OCI-LY7 (cell line): ENCODE data around the gene PCDH18. TPM values are rescaled to one million over a fixed set of nuclear protein-coding genes. Genes with fewer than 3 reads are reported as not detected.

Source experiments
- BruUV-seq: library from RNA; stranded (reverse); fragments of 400-500 nt; replicated peaks from 2 replicates; lab custom pipeline; 2021; lab: Mats Ljungman, UMichigan
- CTCF ChIA-PET: fragments of 300-600 bp; sonication (Branson Sonifier 250); formaldehyde crosslinking; loops from one replicate; lab custom pipeline; 2022; ENCODE audit warnings: antibody characterized with exemption; ENCODE audit not compliant: unreplicated experiment; lab: Charles Lee
- POLR2A ChIA-PET: fragments of 300-600 bp; sonication (Branson Sonifier 250); formaldehyde crosslinking; loops from one replicate; lab custom pipeline; 2022; ENCODE audit warnings: antibody characterized with exemption; lab: Charles Lee
- DNase-seq: peaks from one replicate; pipeline ENCODE4 v3.0.0-alpha.2; 2015; ENCODE audit warnings: low spot score
- H2AFZ ChIP-seq: fragments of 200-600 bp; sonication (generic), shearing (Covaris generic); 2 replicates; pipeline ENCODE4 v1.6.1; 2014; ENCODE audit warnings: mild to moderate bottlenecking, antibody characterized with exemption, low read length, moderate library complexity
- H3K27ac ChIP-seq: fragments of 200-600 bp; sonication (generic); 2 replicates; pipeline ENCODE4 v1.5.1; 2014; ENCODE audit warnings: mixed run types, low read depth, mild to moderate bottlenecking, moderate library complexity, low read length, inconsistent platforms; ENCODE audit not compliant: poor library complexity, severe bottlenecking
- H3K36me3 ChIP-seq: fragments of 200-600 bp; sonication (generic); 2 replicates; pipeline ENCODE4 v1.6.1; 2014; ENCODE audit warnings: mild to moderate bottlenecking, antibody characterized with exemption, low read length, moderate library complexity, mixed read lengths; ENCODE audit not compliant: insufficient read depth
- H3K4me1 ChIP-seq: fragments of 200-600 bp; sonication (generic); 2 replicates; pipeline ENCODE4 v1.5.1; 2014; ENCODE audit warnings: mild to moderate bottlenecking, low read length; ENCODE audit not compliant: insufficient read depth, poor library complexity, severe bottlenecking
- H3K4me2 ChIP-seq: fragments of 200-600 bp; sonication (generic); 2 replicates; pipeline ENCODE4 v1.6.1; 2014; ENCODE audit warnings: mild to moderate bottlenecking, low read length
- H3K4me3 ChIP-seq: fragments of 200-600 bp; sonication (generic); 2 replicates; pipeline ENCODE4 v1.5.1; 2014; ENCODE audit warnings: mild to moderate bottlenecking, low read depth, low read length; ENCODE audit not compliant: poor library complexity, severe bottlenecking
- H3K79me2 ChIP-seq: fragments of 200-600 bp; sonication (generic); 2 replicates; pipeline ENCODE4 v1.6.1; 2016; ENCODE audit warnings: low read depth, mild to moderate bottlenecking, low read length, moderate library complexity, mixed read lengths; ENCODE audit not compliant: insufficient read depth
- H3K9me2 ChIP-seq: fragments of 200-600 bp; sonication (generic); 2 replicates; pipeline ENCODE4 v1.6.1; 2016; ENCODE audit warnings: mild to moderate bottlenecking, low read length, mixed read lengths; ENCODE audit not compliant: insufficient read depth
- H3K9me3 ChIP-seq: fragments of 200-600 bp; sonication (generic); 2 replicates; pipeline ENCODE4 v1.6.1; 2014; ENCODE audit warnings: mild to moderate bottlenecking, mixed run types, low read length, mixed read lengths
- H4K20me1 ChIP-seq: fragments of 200-600 bp; sonication (generic); 2 replicates; pipeline ENCODE4 v1.6.1; 2014; ENCODE audit warnings: mild to moderate bottlenecking, antibody characterized with exemption, low read length, moderate library complexity, mixed read lengths; ENCODE audit not compliant: insufficient read depth
- CTCF ChIP-seq: fragments of 200-600 bp; sonication (generic); conservative IDR thresholded peaks from 2 replicates; pipeline ENCODE4 v1.5.1; 2014; ENCODE audit warnings: mild to moderate bottlenecking, antibody characterized with exemption, low read length, moderate library complexity, mixed read lengths
- EZH2phosphoT487 ChIP-seq: fragments of 200-600 bp; sonication (generic); IDR thresholded peaks from 2 replicates; pipeline ENCODE4 v1.6.1; 2018; ENCODE audit warnings: low read depth, borderline replicate concordance, mild to moderate bottlenecking, mixed run types, antibody characterized with exemption, low read length, moderate library complexity, mixed read lengths
- intact Hi-C: fragments of 100-400 bp; cut with micrococcal nuclease; formaldehyde crosslinking; loops from one replicate; pipeline ENCODE4 v1.10.0; 2022; ENCODE audit not compliant: unreplicated experiment
- total RNA-seq, 2 experiments: library from RNA; depleted of rRNA in 1 of 2; stranded (reverse); fragments of >200 nt in 1 of 2; shearing (Covaris generic) in 1 of 2; gene quantifications; 2 replicates each; pipeline ENCODE4 v1.2.3, GENCODE V29; 2014 to 2022

The PCDH18 gene
- total RNA-seq, 2 experiments from 2014 or later: not detected

GRCh38 chr4:137476345-137476744 lies 55.9 kb downstream of the PCDH18 start:
- H3K4me2 ChIP-seq: no peak overlapping the region
- POLR2A ChIA-PET: no interaction called here
- BruUV-seq: no TSS peak
- TF ChIP-seq CTCF (no peak), EZH2phosphoT487 (no peak)
- no peak overlapping the region for H2AFZ ChIP-seq
- no peaks in the 10 kb centered on the region for H3K36me3 ChIP-seq
- H4K20me1 ChIP-seq: no peaks in the 10 kb centered on the region
- intact Hi-C loops: no loop called here
- DNase-seq: no peak
- no peaks in the 10 kb centered on the region for H3K79me2 ChIP-seq
- H3K9me3 ChIP-seq: no peaks in the 10 kb centered on the region
- no peak overlapping the region for H3K4me3 ChIP-seq
- no peak overlapping the region for H3K27ac ChIP-seq
- CTCF ChIA-PET: no interaction called here
- H3K9me2 ChIP-seq: no peaks in the 10 kb centered on the region
- H3K4me1 ChIP-seq: no peaks in the 10 kb centered on the region

GRCh38 chr4:137474711-137475301 lies 57.5 kb downstream of the PCDH18 start:
- H3K36me3 ChIP-seq: no peaks in the 10 kb centered on the region
- DNase-seq: no peak
- H3K4me3 ChIP-seq: no peak overlapping the region
- ChIA-PET CTCF (no interaction called here), POLR2A (no interaction called here)
- BruUV-seq: no TSS peak
- no peak overlapping the region for H2AFZ ChIP-seq
- no peaks in the 10 kb centered on the region for H3K4me1 ChIP-seq
- H3K4me2 ChIP-seq: no peak overlapping the region
- TF ChIP-seq EZH2phosphoT487 (no peak), CTCF (no peak)
- H3K9me2 ChIP-seq: no peaks in the 10 kb centered on the region
- intact Hi-C loops: no loop called here
- H4K20me1 ChIP-seq: no peaks in the 10 kb centered on the region
- H3K9me3 ChIP-seq: no peaks in the 10 kb centered on the region
- H3K79me2 ChIP-seq: no peaks in the 10 kb centered on the region
- no peak overlapping the region for H3K27ac ChIP-seq

- BruUV-seq: no TSS peak
- Histone ChIP-seq H3K27ac (no peak overlapping the region), H3K79me2 (no peaks in the 10 kb centered on the region), H2AFZ (no peak overlapping the region), H4K20me1 (no peaks in the 10 kb centered on the region), H3K36me3 (no peaks in the 10 kb centered on the region), H3K4me2 (no peak overlapping the region), H3K9me3 (no peaks in the 10 kb centered on the region), H3K4me3 (no peak overlapping the region), H3K4me1 (no peaks in the 10 kb centered on the region), H3K9me2 (no peaks in the 10 kb centered on the region)
- ChIA-PET POLR2A (no interaction called here), CTCF (no interaction called here)
- no peak for DNase-seq
- intact Hi-C loops: no loop called here
- no peak for TF ChIP-seq EZH2phosphoT487
- TF ChIP-seq CTCF: no peak
These were observed 60.4 kb downstream of the PCDH18 start for GRCh38 chr4:137471895-137472294.
